Endodermal cell (in vitro differentiated cells): ENCODE results near the gene P2RY8. TPM values are rescaled to one million over a fixed set of nuclear protein-coding genes. Genes with fewer than 3 reads are reported as not detected.
"Not testable (repeated sequence)": the region's sequence is repeated elsewhere in the genome, so short reads cannot be mapped to it uniquely, and the experiment has no call there.

Source experiments
- DNase-seq: peaks from one replicate; pipeline ENCODE4 v3.0.0-alpha.2; 2017
- H3K27ac ChIP-seq: 2 replicates; pipeline ENCODE4 v1.5.1; 2013; ENCODE audit warnings: mild to moderate bottlenecking, low read depth, low read length, moderate library complexity
- H3K27me3 ChIP-seq: 2 replicates; pipeline ENCODE4 v1.6.1; 2013; ENCODE audit warnings: mild to moderate bottlenecking, low read length, moderate library complexity; ENCODE audit not compliant: insufficient read depth, control insufficient read depth, poor library complexity, severe bottlenecking
- H3K36me3 ChIP-seq: 2 replicates; pipeline ENCODE4 v1.7.0; 2013; ENCODE audit warnings: mild to moderate bottlenecking, low read length, moderate library complexity; ENCODE audit not compliant: control insufficient read depth, insufficient read depth
- H3K4me1 ChIP-seq: one replicate; pipeline ENCODE4 v1.7.0; 2013; ENCODE audit warnings: low read length; ENCODE audit not compliant: control insufficient read depth, insufficient read depth
- H3K4me3 ChIP-seq: 2 replicates; pipeline ENCODE4 v1.5.1; 2013; ENCODE audit warnings: mild to moderate bottlenecking, low read length, moderate library complexity
- H3K9ac ChIP-seq: 2 replicates; pipeline ENCODE4 v1.6.1; 2013; ENCODE audit warnings: mild to moderate bottlenecking, low read length, moderate library complexity; ENCODE audit not compliant: poor library complexity, severe bottlenecking; ENCODE audit errors: extremely low read depth
- H3K9me3 ChIP-seq: 2 replicates; pipeline ENCODE4 v1.6.1; 2013; ENCODE audit warnings: mild to moderate bottlenecking, low read length, moderate library complexity; ENCODE audit not compliant: control insufficient read depth
- H3K27ac Mint-ChIP-seq: 2 replicates; pipeline ENCODE4 v1.8.0; 2020; ENCODE audit warnings: mixed read lengths
- H3K27me3 Mint-ChIP-seq: 2 replicates; pipeline ENCODE4 v1.8.0; 2021; ENCODE audit warnings: mild to moderate bottlenecking, mixed read lengths; ENCODE audit not compliant: insufficient read depth
- H3K36me3 Mint-ChIP-seq: 2 replicates; pipeline ENCODE4 v1.8.0; 2020; ENCODE audit warnings: low read depth, mixed read lengths
- H3K4me1 Mint-ChIP-seq: 2 replicates; pipeline ENCODE4 v1.8.0; 2020; ENCODE audit warnings: mixed read lengths
- H3K4me3 Mint-ChIP-seq: 2 replicates; pipeline ENCODE4 v1.8.0; 2020; ENCODE audit warnings: mild to moderate bottlenecking, moderate library complexity, mixed read lengths
- H3K9me3 Mint-ChIP-seq: 2 replicates; pipeline ENCODE4 v1.8.0; 2020; ENCODE audit warnings: mild to moderate bottlenecking, mixed read lengths
- WGBS, 2 experiments: methylation state at CpG; one replicate each; pipeline versions ENCODE4 v1.1.5 to v1.1.7; 2013; ENCODE audit warnings: missing lambda C conversion rate in 2 of 2, mixed read lengths in 1 of 2; ENCODE audit not compliant: insufficient coverage in 1 of 2, insufficient read length in 1 of 2; 5-methylcytosine and 5-hydroxymethylcytosine counted together
- total RNA-seq, 2 donors: library from RNA; stranded (reverse); fragmentation: NEBNext Ultra II Directional in 1 of 2; extraction: Animal tissue kit (Norgen Biotek cat#: 25700) in 1 of 2; gene quantifications; 2 replicates in 1 of 2; 3 replicates in 1 of 2; pipeline ENCODE4 v1.2.1, GENCODE V29; 2021
- TF ChIP-seq, protein P1 (sequence below): fragments of 200-600 bp; sonication (generic); conservative IDR thresholded peaks from 2 replicates; pipeline ENCODE4 v1.5.0; 2021; ENCODE audit warnings: antibody characterized with exemption, mild to moderate bottlenecking

Gene P2RY8
- total RNA-seq, 2 donors from 2014 or later = not detected

DNA sequence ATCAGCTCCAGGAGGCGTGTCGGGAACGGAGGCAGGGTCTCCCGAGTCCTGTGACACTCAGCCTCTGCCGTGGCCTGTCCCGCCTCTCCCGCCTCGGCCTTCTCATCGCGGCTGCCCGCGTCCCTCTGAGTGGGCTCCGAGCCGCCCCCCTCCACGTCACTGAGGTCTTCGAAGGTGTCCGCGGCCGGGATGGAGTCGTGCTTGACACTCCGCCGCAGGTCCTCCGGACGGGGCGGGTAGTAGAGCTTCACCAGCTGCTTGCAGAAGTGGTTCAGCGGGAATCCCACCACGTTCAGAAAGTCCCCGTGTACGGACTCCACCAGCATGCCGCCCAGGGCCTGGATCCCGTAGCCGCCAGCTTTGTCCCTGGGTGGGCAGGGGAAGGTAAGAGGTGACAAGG is 109.2 kb downstream of the P2RY8 start:
- H3K36me3 Mint-ChIP-seq = peaks cover 59% of the 10 kb centered on the region
- no peaks in the 10 kb centered on the region for H3K27me3 Mint-ChIP-seq
- Histone ChIP-seq H3K36me3 (peaks cover 31% of the 10 kb centered on the region), H3K4me3 (no peak overlapping the region), H3K9ac (no peak overlapping the region), H3K9me3 (peaks cover 11% of the 10 kb centered on the region), H3K4me1 (no peaks in the 10 kb centered on the region), H3K27ac (no peak overlapping the region), H3K27me3 (no peaks in the 10 kb centered on the region)
- no peak for DNase-seq
- WGBS, 2 experiments = 93 to 96% methylated on average over 21 to 32 of the region's 32 CpGs
- TF ChIP-seq, protein P1, sequence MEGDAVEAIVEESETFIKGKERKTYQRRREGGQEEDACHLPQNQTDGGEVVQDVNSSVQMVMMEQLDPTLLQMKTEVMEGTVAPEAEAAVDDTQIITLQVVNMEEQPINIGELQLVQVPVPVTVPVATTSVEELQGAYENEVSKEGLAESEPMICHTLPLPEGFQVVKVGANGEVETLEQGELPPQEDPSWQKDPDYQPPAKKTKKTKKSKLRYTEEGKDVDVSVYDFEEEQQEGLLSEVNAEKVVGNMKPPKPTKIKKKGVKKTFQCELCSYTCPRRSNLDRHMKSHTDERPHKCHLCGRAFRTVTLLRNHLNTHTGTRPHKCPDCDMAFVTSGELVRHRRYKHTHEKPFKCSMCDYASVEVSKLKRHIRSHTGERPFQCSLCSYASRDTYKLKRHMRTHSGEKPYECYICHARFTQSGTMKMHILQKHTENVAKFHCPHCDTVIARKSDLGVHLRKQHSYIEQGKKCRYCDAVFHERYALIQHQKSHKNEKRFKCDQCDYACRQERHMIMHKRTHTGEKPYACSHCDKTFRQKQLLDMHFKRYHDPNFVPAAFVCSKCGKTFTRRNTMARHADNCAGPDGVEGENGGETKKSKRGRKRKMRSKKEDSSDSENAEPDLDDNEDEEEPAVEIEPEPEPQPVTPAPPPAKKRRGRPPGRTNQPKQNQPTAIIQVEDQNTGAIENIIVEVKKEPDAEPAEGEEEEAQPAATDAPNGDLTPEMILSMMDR = no peak
- H3K4me1 Mint-ChIP-seq = no peaks in the 10 kb centered on the region
- H3K9me3 Mint-ChIP-seq = peaks cover 18% of the 10 kb centered on the region
- H3K4me3 Mint-ChIP-seq = no peak overlapping the region
- H3K27ac Mint-ChIP-seq = no peak overlapping the region

DNA sequence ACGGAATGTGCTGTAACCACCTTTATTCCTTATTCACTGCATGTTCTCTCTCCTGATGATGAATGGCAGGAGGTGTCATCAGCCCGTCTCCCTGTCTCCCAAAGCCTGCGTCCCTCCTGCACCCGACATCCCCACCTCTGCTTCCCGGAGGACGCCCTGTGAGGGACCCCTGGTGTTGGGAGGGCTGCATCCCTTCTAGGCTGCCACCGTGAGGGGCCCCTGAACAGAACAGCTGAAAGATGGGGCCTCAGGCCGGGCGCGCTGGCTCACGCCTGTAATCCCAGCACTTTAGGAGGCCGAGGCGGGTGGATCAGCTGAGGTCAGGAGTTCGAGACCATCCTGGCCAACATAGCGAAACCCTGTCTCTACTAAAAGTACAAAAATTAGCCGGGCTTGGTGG is 110.7 kb downstream of the P2RY8 start:
- DNase-seq, H3K4me3 Mint-ChIP-seq, H3K27ac Mint-ChIP-seq, H3K4me3 ChIP-seq, H3K27ac ChIP-seq, H3K4me1 ChIP-seq, H3K27me3 Mint-ChIP-seq, H3K4me1 Mint-ChIP-seq, H3K27me3 ChIP-seq, H3K9ac ChIP-seq: not testable (repeated sequence)
- Histone ChIP-seq H3K36me3 (peaks cover 45% of the 10 kb centered on the region), H3K9me3 (peaks cover 25% of the 10 kb centered on the region)
- whole genome bisulfite sequencing, 2 experiments = 85 to 91% methylated on average over 15 to 16 of the region's 16 CpGs
- Mint-ChIP-seq H3K9me3 (peaks cover 32% of the 10 kb centered on the region), H3K36me3 (peaks cover 68% of the 10 kb centered on the region)

DNA sequence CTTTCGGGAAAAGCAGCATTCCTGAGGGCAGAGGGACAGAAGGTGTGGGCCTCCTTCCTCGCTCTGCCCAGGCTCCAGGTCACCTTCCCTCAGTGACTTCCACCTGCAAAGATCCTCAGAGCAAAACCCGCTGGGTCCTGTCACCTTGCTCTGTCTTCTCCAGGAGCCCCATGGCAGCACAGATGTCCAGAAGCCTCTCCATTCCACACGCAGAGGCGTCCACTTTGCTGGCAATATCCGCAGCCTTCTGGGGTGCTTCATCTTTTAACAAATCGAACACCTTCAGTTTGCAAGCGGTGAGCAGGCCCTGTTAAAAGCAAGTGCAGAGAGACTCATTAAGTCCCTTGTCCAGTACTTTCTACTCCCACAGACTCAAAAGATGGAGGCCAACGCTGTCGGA is 111.6 kb downstream of the P2RY8 start:
- H3K36me3 ChIP-seq = peaks cover 47% of the 10 kb centered on the region
- H3K27ac ChIP-seq = no peak overlapping the region
- H3K4me3 ChIP-seq = no peak overlapping the region
- no peaks in the 10 kb centered on the region for H3K27me3 ChIP-seq
- H3K27ac Mint-ChIP-seq = no peak overlapping the region
- H3K4me1 ChIP-seq = no peaks in the 10 kb centered on the region
- H3K36me3 Mint-ChIP-seq = peaks cover 75% of the 10 kb centered on the region
- peaks cover 29% of the 10 kb centered on the region for H3K9me3 ChIP-seq
- DNase-seq = no peak
- no peak overlapping the region for H3K9ac ChIP-seq
- WGBS, 2 experiments = 81 to 84% methylated on average over 10 of the region's 10 CpGs
- H3K9me3 Mint-ChIP-seq = peaks cover 38% of the 10 kb centered on the region
- peaks cover 4% of the 10 kb centered on the region for H3K4me1 Mint-ChIP-seq
- TF ChIP-seq, protein P1 = no peak
- H3K27me3 Mint-ChIP-seq = no peaks in the 10 kb centered on the region
- H3K4me3 Mint-ChIP-seq = no peak overlapping the region

DNA sequence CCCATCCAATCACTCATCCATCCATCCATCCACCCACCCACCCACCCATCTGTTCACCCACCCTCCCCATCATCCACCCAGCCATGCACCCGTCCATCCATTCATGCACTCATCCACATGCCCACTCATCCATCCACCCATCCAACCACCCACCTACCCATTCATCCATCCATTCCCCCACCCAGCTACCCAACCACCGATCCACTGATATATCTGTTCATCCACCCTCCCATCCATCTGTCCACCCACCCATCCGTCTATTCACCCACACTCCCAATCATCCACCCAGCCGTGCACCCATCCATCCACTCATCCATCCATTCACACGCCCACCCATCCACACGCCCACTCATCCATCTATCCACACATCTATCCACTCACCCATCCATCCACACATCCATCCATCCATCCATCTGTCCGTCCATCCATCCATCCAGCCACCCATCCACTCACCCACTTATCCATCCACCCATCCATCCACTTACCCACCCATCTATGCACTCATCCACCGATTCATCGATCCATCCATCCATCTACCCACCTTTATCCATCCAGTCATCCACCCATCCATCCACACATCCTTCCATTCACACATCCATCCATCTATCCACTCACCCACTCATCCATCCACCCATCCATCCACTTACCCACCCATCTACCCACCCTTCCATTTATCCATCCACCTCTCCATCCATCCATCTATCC is 112.7 kb downstream of the P2RY8 start:
- Mint-ChIP-seq H3K4me3 (no peak overlapping the region), H3K4me1 (peaks cover 12% of the 10 kb centered on the region), H3K9me3 (peaks cover 38% of the 10 kb centered on the region), H3K27ac (no peak overlapping the region), H3K27me3 (no peaks in the 10 kb centered on the region), H3K36me3 (peaks cover 79% of the 10 kb centered on the region)
- no peak for DNase-seq
- H3K9me3 ChIP-seq = peaks cover 29% of the 10 kb centered on the region
- no peak overlapping the region for H3K9ac ChIP-seq
- H3K27me3 ChIP-seq = no peaks in the 10 kb centered on the region
- peaks cover 42% of the 10 kb centered on the region for H3K36me3 ChIP-seq
- H3K4me1 ChIP-seq = no peaks in the 10 kb centered on the region
- H3K27ac ChIP-seq = no peak overlapping the region
- TF ChIP-seq, protein P1 = no peak
- H3K4me3 ChIP-seq = no peak overlapping the region
- 76 to 77% methylated on average over 8 to 9 of the region's 9 CpGs for WGBS, 2 experiments
